H9 (cell line): ENCODE results near the gene LEMD1. TPM values are rescaled to one million over a fixed set of nuclear protein-coding genes. Genes with fewer than 3 reads are reported as not detected.

ENCODE experiments used
- DNase-seq: peaks from one replicate; pipeline ENCODE4 v3.0.0-alpha.2; 2017
- H2AFZ ChIP-seq: one replicate; pipeline ENCODE4 v1.6.1; 2013; ENCODE audit warnings: mild to moderate bottlenecking, low read length, control low read depth, moderate library complexity
- H2AK5ac ChIP-seq: 2 replicates; pipeline ENCODE4 v1.6.1; 2013; ENCODE audit warnings: low read length, control low read depth, mixed read lengths; ENCODE audit not compliant: insufficient read length
- H2BK120ac ChIP-seq: one replicate; pipeline ENCODE4 v1.6.1; 2013; ENCODE audit warnings: low read depth, mild to moderate bottlenecking, low read length, control low read depth, inconsistent platforms; ENCODE audit not compliant: poor library complexity, severe bottlenecking
- H2BK12ac ChIP-seq: 2 replicates; pipeline ENCODE4 v1.6.1; 2013; ENCODE audit warnings: low read length, control low read depth, mixed read lengths, low read depth; ENCODE audit not compliant: insufficient read length
- H2BK15ac ChIP-seq: 2 replicates; pipeline ENCODE4 v1.6.1; 2013; ENCODE audit warnings: low read depth, low read length, control low read depth
- H2BK20ac ChIP-seq: one replicate; pipeline ENCODE4 v1.6.1; 2013; ENCODE audit warnings: low read depth, mild to moderate bottlenecking, low read length, control low read depth, inconsistent platforms; ENCODE audit not compliant: poor library complexity, severe bottlenecking
- H2BK5ac ChIP-seq: 2 replicates; pipeline ENCODE4 v1.6.1; 2013; ENCODE audit warnings: low read length, control low read depth, mixed read lengths; ENCODE audit not compliant: insufficient read length
- H3K14ac ChIP-seq: 2 replicates; pipeline ENCODE4 v1.6.1; 2013; ENCODE audit warnings: low read length, control low read depth; ENCODE audit not compliant: insufficient read depth
- H3K18ac ChIP-seq: 2 replicates; pipeline ENCODE4 v1.6.1; 2013; ENCODE audit warnings: low read depth, mild to moderate bottlenecking, mixed read lengths, low read length, control low read depth; ENCODE audit not compliant: insufficient read length
- H3K23ac ChIP-seq: 2 replicates; pipeline ENCODE4 v1.6.1; 2013; ENCODE audit warnings: low read length, control low read depth, mixed read lengths, low read depth; ENCODE audit not compliant: insufficient read length
- H3K23me2 ChIP-seq: 2 replicates; pipeline ENCODE4 v1.6.1; 2013; ENCODE audit warnings: low read depth, mild to moderate bottlenecking, mixed read lengths, low read length, control low read depth; ENCODE audit not compliant: insufficient read length, poor library complexity, severe bottlenecking
- H3K27ac ChIP-seq: 2 replicates; pipeline ENCODE4 v1.5.1; 2013; ENCODE audit warnings: low read length, control low read depth, mixed read lengths, low read depth; ENCODE audit not compliant: insufficient read length
- H3K27me3 ChIP-seq: 2 replicates; pipeline ENCODE4 v1.6.1; 2013; ENCODE audit warnings: low read length, control low read depth, inconsistent platforms; ENCODE audit not compliant: insufficient read depth
- H3K4ac ChIP-seq: 2 replicates; pipeline ENCODE4 v1.6.1; 2013; ENCODE audit warnings: low read depth, mild to moderate bottlenecking, control low read depth, inconsistent platforms, low read length, moderate library complexity
- H3K4me1 ChIP-seq: 2 replicates; pipeline ENCODE4 v1.6.1; 2013; ENCODE audit warnings: low read length, control low read depth, inconsistent platforms; ENCODE audit not compliant: insufficient read depth
- H3K4me2 ChIP-seq: 2 replicates; pipeline ENCODE4 v1.6.1; 2013; ENCODE audit warnings: low read length, control low read depth, mixed read lengths; ENCODE audit not compliant: insufficient read length, insufficient read depth
- H3K56ac ChIP-seq: 2 replicates; pipeline ENCODE4 v1.6.1; 2013; ENCODE audit warnings: low read depth, mild to moderate bottlenecking, mixed read lengths, low read length, control low read depth; ENCODE audit not compliant: insufficient read length
- H3K79me1 ChIP-seq: 2 replicates; pipeline ENCODE4 v1.6.1; 2013; ENCODE audit warnings: low read depth, mild to moderate bottlenecking, moderate library complexity, low read length, control low read depth, inconsistent platforms; ENCODE audit not compliant: insufficient read depth, poor library complexity, severe bottlenecking
- H3K79me2 ChIP-seq: 2 replicates; pipeline ENCODE4 v1.6.1; 2013; ENCODE audit warnings: low read length, control low read depth, inconsistent platforms; ENCODE audit not compliant: insufficient read depth
- H3K9ac ChIP-seq: 2 replicates; pipeline ENCODE4 v1.6.1; 2013; ENCODE audit warnings: low read length, control low read depth, mixed read lengths; ENCODE audit not compliant: insufficient read length; ENCODE audit errors: extremely low read depth
- H3K9me3 ChIP-seq: one replicate; pipeline ENCODE4 v1.6.1; 2013; ENCODE audit warnings: low read depth, low read length, inconsistent platforms; ENCODE audit not compliant: control insufficient read depth
- H3T11ph ChIP-seq: one replicate; pipeline ENCODE4 v1.6.1; 2013; ENCODE audit warnings: mild to moderate bottlenecking, low read length, control low read depth, inconsistent platforms
- H4K20me1 ChIP-seq: one replicate; pipeline ENCODE4 v1.6.1; 2013; ENCODE audit not compliant: control insufficient read depth, insufficient read length, insufficient read depth
- H4K5ac ChIP-seq: 2 replicates; pipeline ENCODE4 v1.6.1; 2013; ENCODE audit warnings: low read depth, mild to moderate bottlenecking, mixed read lengths, low read length, control low read depth; ENCODE audit not compliant: insufficient read length
- H4K8ac ChIP-seq: replicated peaks from 2 replicates; pipeline ENCODE4 v1.6.1; 2013; ENCODE audit warnings: low read length, control low read depth, mixed read lengths, low read depth; ENCODE audit not compliant: insufficient read length
- H4K91ac ChIP-seq: 2 replicates; pipeline ENCODE4 v1.6.1; 2013; ENCODE audit warnings: low read depth, mild to moderate bottlenecking, moderate library complexity, mixed read lengths, low read length, control low read depth; ENCODE audit not compliant: insufficient read length
- H3K27ac Mint-ChIP-seq, 3 experiments: 2 replicates in 2 of 3; 3 replicates in 1 of 3; pipeline ENCODE4 v1.8.0; 2020 to 2021; ENCODE audit warnings: mixed read lengths in 3 of 3, mild to moderate bottlenecking in 1 of 3, moderate library complexity in 1 of 3
- H3K27me3 Mint-ChIP-seq: 2 replicates; pipeline ENCODE4 v1.8.0; 2021; ENCODE audit warnings: low read depth, mild to moderate bottlenecking, moderate library complexity, mixed read lengths
- H3K36me3 Mint-ChIP-seq, 3 experiments: 2 replicates in 2 of 3; 3 replicates in 1 of 3; pipeline ENCODE4 v1.8.0; 2020 to 2021; ENCODE audit warnings: low read depth in 3 of 3, mixed read lengths in 3 of 3; ENCODE audit not compliant: insufficient read depth in 1 of 3
- H3K4me1 Mint-ChIP-seq, 2 experiments: 2 replicates each; pipeline ENCODE4 v1.8.0; 2020; ENCODE audit warnings: mixed read lengths in 2 of 2
- H3K4me3 Mint-ChIP-seq, 2 experiments: 2 replicates in 1 of 2; 3 replicates in 1 of 2; pipeline ENCODE4 v1.8.0; 2020 to 2021; ENCODE audit warnings: mild to moderate bottlenecking in 2 of 2, mixed read lengths in 2 of 2, moderate library complexity in 1 of 2
- H3K9me3 Mint-ChIP-seq, 2 experiments: 2 replicates in 1 of 2; 3 replicates in 1 of 2; pipeline ENCODE4 v1.8.0; 2020; ENCODE audit warnings: mild to moderate bottlenecking in 2 of 2, mixed read lengths in 2 of 2, moderate library complexity in 1 of 2
- CTCF ChIP-seq: fragments of 200-600 bp; sonication (generic); conservative IDR thresholded peaks from 3 replicates; pipeline ENCODE4 v1.8.0; 2021; ENCODE audit warnings: antibody characterized with exemption, mild to moderate bottlenecking
- WGBS: extraction: QIAGEN DNeasy Blood & Tissue Kit; methylation state at CpG from one replicate; pipeline ENCODE4 v1.1.7; 2013; ENCODE audit warnings: missing lambda C conversion rate, low lambda C conversion rate, mixed read lengths; ENCODE audit not compliant: insufficient read length; ENCODE audit errors: extremely low coverage; 5-methylcytosine and 5-hydroxymethylcytosine counted together
- total RNA-seq: library from RNA; stranded (reverse); gene quantifications from 2 replicates; pipeline ENCODE4 v1.2.1, GENCODE V29; 2021

The LEMD1 gene
- total RNA-seq, 1 experiment from 2014 or later = 11.8 TPM

- Histone ChIP-seq H3K14ac (peak overlapping the region; percentile 84), H3K18ac (no peak overlapping the region), H3K27ac (no peak overlapping the region), H2AFZ (no peak overlapping the region), H4K91ac (no peak overlapping the region), H2BK20ac (no peak overlapping the region), H2BK12ac (no peak overlapping the region), H3K23me2 (peaks cover 21% of the 10 kb centered on the region), H3T11ph (no peak overlapping the region), H4K20me1 (no peaks in the 10 kb centered on the region), H2BK120ac (no peak overlapping the region), H2BK15ac (no peak overlapping the region), H2AK5ac (no peak overlapping the region), H4K5ac (no peak overlapping the region), H3K9me3 (no peaks in the 10 kb centered on the region), H3K27me3 (no peaks in the 10 kb centered on the region; the same call in 1 of the 2 replicates), H3K56ac (no peak overlapping the region), H3K23ac (no peak overlapping the region), H3K4ac (no peak overlapping the region), H2BK5ac (no peak overlapping the region), H3K9ac (peak overlapping the region; percentile 72), H3K4me2 (peak overlapping the region; percentile 63), H4K8ac (no peak overlapping the region), H3K4me1 (peaks cover 10% of the 10 kb centered on the region), H3K79me1 (peaks cover 3% of the 10 kb centered on the region), H3K79me2 (no peaks in the 10 kb centered on the region)
- TF ChIP-seq CTCF = no peak
- H3K4me3 Mint-ChIP-seq = peak overlapping the region; percentile 95 to 99
- no CpG with 5 or more reads among the region's 74 CpGs for WGBS
- no peaks in the 10 kb centered on the region for H3K9me3 Mint-ChIP-seq
- H3K4me1 Mint-ChIP-seq = peaks cover 45 to 51% of the 10 kb centered on the region in 2 experiments
- peak overlapping the region in 2 of 3 experiments; percentile 44 to 88; a peak in 2 of 7 replicates for H3K27ac Mint-ChIP-seq
- H3K27me3 Mint-ChIP-seq = peaks cover 40% of the 10 kb centered on the region
- DNase-seq = peak; percentile 89
- H3K36me3 Mint-ChIP-seq = peaks cover 10 to 23% (median 11%) of the 10 kb centered on the region in 3 experiments
Measured at GRCh38 chr1:205456868-205457745, 35.3 kb upstream of the LEMD1 start.
